K562 (cell line): ENCODE results near the gene ODC1. TPM values are rescaled to one million over a fixed set of nuclear protein-coding genes. Genes with fewer than 3 reads are reported as not detected.

Experiments
- ATAC-seq: fragments of 200-7000 bp; cut with Tn5 transposase; 3 replicates; pipeline ENCODE4 v1.9.1; 2020; ENCODE audit warnings: moderate library complexity
- BruUV-seq: library from RNA; stranded (reverse); fragments of 400-500 nt; replicated peaks from 2 replicates; lab custom pipeline; 2021; lab: Mats Ljungman, UMichigan
- CTCF ChIA-PET: fragments of 300-600 bp; formaldehyde crosslinking; extraction: SDS; loops from one replicate; lab custom pipeline; 2021; ENCODE audit warnings: low intra/inter-chr PET ratio; lab: Yijun Ruan, JAX
- POLR2A ChIA-PET: fragments of 300-600, 350-650 bp; sonication (Branson Sonifier 250); formaldehyde crosslinking; extraction: SDS; loops from one replicate; lab custom pipeline; 2021; ENCODE audit warnings: antibody characterized with exemption, inconsistent platforms; lab: Yijun Ruan, JAX
- DNase-seq, 4 experiments: peaks; one replicate each; pipeline versions ENCODE4 v3.0.0 to v3.0.0-alpha.2; 2011 to 2018; ENCODE audit warnings: low spot score in 3 of 4, mixed read lengths in 3 of 4; ENCODE audit errors: extremely low read depth in 1 of 4
- FAIRE-seq: peaks from 2 replicates; lab custom pipeline; 2011; peaks lifted over from hg19 to GRCh38; lab: Jason Lieb, UNC
- H2AFZ ChIP-seq: 2 replicates; pipeline ENCODE4 v1.6.0; 2011; ENCODE audit warnings: low read depth, low read length, control low read depth, inconsistent platforms
- H3K27ac ChIP-seq: fragments of 200-600 bp; 3 replicates; pipeline ENCODE4 v1.8.0; 2011; ENCODE audit warnings: low read depth, mild to moderate bottlenecking, control low read depth, inconsistent platforms, low read length, moderate library complexity, mixed read lengths; ENCODE audit errors: extremely low read depth
- H3K27me3 ChIP-seq, 2 experiments: fragments of 300-600 bp in 1 of 2; 2 replicates in 1 of 2; 3 replicates in 1 of 2; pipeline versions ENCODE4 v1.6.0 to v1.8.0; 2011; ENCODE audit warnings: inconsistent platforms in 2 of 2, low read length in 2 of 2, mild to moderate bottlenecking in 1 of 2, mixed read lengths in 1 of 2, moderate library complexity in 1 of 2; ENCODE audit not compliant: control insufficient read depth in 2 of 2, insufficient read depth in 2 of 2
- H3K36me3 ChIP-seq: fragments of 300-600 bp; 3 replicates; pipeline ENCODE4 v1.8.0; 2011; ENCODE audit warnings: mild to moderate bottlenecking, low read length, inconsistent platforms; ENCODE audit not compliant: control insufficient read depth, insufficient read depth
- H3K4me1 ChIP-seq, 2 experiments: fragments of 200-600 bp in 1 of 2; replicated peaks in 1 of 2; 2 replicates in 1 of 2; 3 replicates in 1 of 2; pipeline versions ENCODE4 v1.5.1 to v1.8.0; 2011; ENCODE audit warnings: inconsistent platforms in 2 of 2, low read length in 2 of 2, mild to moderate bottlenecking in 1 of 2, mixed read lengths in 1 of 2, moderate library complexity in 1 of 2; ENCODE audit not compliant: control insufficient read depth in 2 of 2, insufficient read depth in 2 of 2
- H3K4me2 ChIP-seq: 2 replicates; pipeline ENCODE4 v1.6.1; 2011; ENCODE audit warnings: low read length, control low read depth, inconsistent platforms, mixed read lengths; ENCODE audit not compliant: insufficient read depth
- H3K4me3 ChIP-seq: fragments of 200-600 bp; sonication (generic), shearing (Covaris generic); 2 replicates; pipeline ENCODE4 v1.5.1; 2016; ENCODE audit warnings: control low read depth, inconsistent platforms
- H3K79me2 ChIP-seq: fragments of 200-600 bp; 3 replicates; pipeline ENCODE4 v1.8.0; 2011; ENCODE audit warnings: low read length, inconsistent platforms; ENCODE audit not compliant: control insufficient read depth, insufficient read depth
- H3K9ac ChIP-seq, 2 experiments: 2 replicates each; pipeline versions ENCODE4 v1.6.0 to v1.6.1; 2011; ENCODE audit warnings: low read depth in 2 of 2, low read length in 2 of 2, control low read depth in 1 of 2, inconsistent platforms in 1 of 2, mild to moderate bottlenecking in 1 of 2, mixed read lengths in 1 of 2; ENCODE audit not compliant: insufficient read depth in 1 of 2
- H3K9me1 ChIP-seq: one replicate; pipeline ENCODE4 v1.6.0; 2011; ENCODE audit warnings: inconsistent platforms, mild to moderate bottlenecking, low read length, moderate library complexity; ENCODE audit not compliant: control insufficient read depth, insufficient read depth
- H3K9me3 ChIP-seq: replicated peaks from 2 replicates; pipeline ENCODE4 v1.5.1; 2011; ENCODE audit warnings: low read depth, low read length, inconsistent platforms; ENCODE audit not compliant: control insufficient read depth, insufficient read depth
- H4K20me1 ChIP-seq: replicated peaks from 2 replicates; pipeline ENCODE4 v1.6.1; 2011; ENCODE audit warnings: low read length, inconsistent platforms, mixed read lengths; ENCODE audit not compliant: control insufficient read depth, insufficient read depth
- CBFA2T2 ChIP-seq: fragments of 450-650 bp; conservative IDR thresholded peaks from 2 replicates; pipeline ENCODE4 v1.6.1; 2017; ENCODE audit warnings: mild to moderate bottlenecking
- HOXB6 ChIP-seq: fragments of 250-450 bp; sonication (Bioruptor Pico); IDR thresholded peaks from 2 replicates; pipeline ENCODE4 v1.5.1; 2022; ENCODE audit warnings: mild to moderate bottlenecking, borderline replicate concordance
- KDM2B ChIP-seq: fragments of 250-450 bp; sonication (Bioruptor Pico); IDR thresholded peaks from 2 replicates; pipeline ENCODE4 v1.8.0; 2021; ENCODE audit warnings: mild to moderate bottlenecking, moderate library complexity
- KDM4B ChIP-seq, 2 experiments: fragments of 450-650 bp in 1 of 2; sonication (generic) in 1 of 2; IDR thresholded peaks; 2 replicates each; pipeline ENCODE4 v1.6.1; 2016 to 2017; ENCODE audit warnings: borderline replicate concordance in 2 of 2, antibody characterized with exemption in 1 of 2, low read depth in 1 of 2, mild to moderate bottlenecking in 1 of 2
- NR2C2 ChIP-seq, 2 experiments: fragments of 200-800 bp in 1 of 2; sonication (Bioruptor generic) in 1 of 2; sonication (generic) in 1 of 2; formaldehyde crosslinking in 1 of 2; IDR thresholded peaks; 2 replicates each; pipeline versions ENCODE4 v1.6.1 to v1.8.0; 2016 to 2022; ENCODE audit warnings: mild to moderate bottlenecking in 1 of 2, missing compliant biosample characterization in 1 of 2, missing genetic modification characterization in 1 of 2, missing genetic modification reagents in 1 of 2
- RBM15 ChIP-seq: fragments of 200-400 bp; formaldehyde crosslinking; IDR thresholded peaks from 2 replicates; pipeline ENCODE4 v1.6.1; 2018; ENCODE audit warnings: mild to moderate bottlenecking, low read length, moderate library complexity; ENCODE audit not compliant: insufficient read depth
- STAG1 ChIP-seq: sonication (generic); formaldehyde crosslinking; IDR thresholded peaks from 2 replicates; pipeline ENCODE4 v1.5.0; 2020; ENCODE audit warnings: missing genetic modification reagents, borderline replicate concordance
- TBP ChIP-seq: optimal IDR thresholded peaks from 2 replicates; pipeline ENCODE3; 2011; ENCODE audit warnings: low read depth, low read length, improper control_type of control experiment
- WGBS: fragments of 100-300 bp; shearing (Covaris generic); methylation state at CpG from one replicate; pipeline ENCODE4 v1.1.6; 2016; ENCODE audit warnings: low coverage, mixed read lengths; ENCODE audit not compliant: insufficient coverage; ENCODE audit errors: missing lambda C conversion rate; 5-methylcytosine and 5-hydroxymethylcytosine counted together
- in situ Hi-C: fragments of 300-500 bp; cut with MboI; formaldehyde crosslinking; loops from 4 replicates; pipeline ENCODE4 v1.15.0; 2018; ENCODE audit warnings: inconsistent platforms, mixed read lengths
- intact Hi-C: fragments of 100-400 bp; cut with micrococcal nuclease; formaldehyde crosslinking; loops from 2 replicates; pipeline ENCODE4 v1.14.2; 2022
- polyA plus RNA-seq, 8 experiments: library from polyadenylated mRNA; depleted of rRNA in 4 of 8; stranded (reverse) in 5 of 8; unstranded in 3 of 8; fragments of >200 nt; fragmentation: Nextera tagmentation in 2 of 8; fragmentation: Illumina TruSeq in 1 of 8; extraction: Ambion mirVana in 2 of 8; extraction: Trizol in 1 of 8; gene quantifications; 2 replicates each; pipeline versions ENCODE4 v1.2.1 to v1.2.3, GENCODE V29; 2011 to 2014; ENCODE audit warnings: inconsistent platforms in 1 of 8, missing spikeins in 1 of 8
- total RNA-seq, 7 experiments: library from RNA; depleted of rRNA in 6 of 7; stranded (reverse); fragments of >200 nt in 6 of 7; fragmentation: Illumina TruSeq in 2 of 7; extraction: Trizol in 2 of 7; gene quantifications; 2 replicates each; pipeline versions ENCODE4 v1.2.1 to v1.2.3, GENCODE V29; 2011 to 2021; ENCODE audit warnings: low replicate concordance in 1 of 7
- TF ChIP-seq, protein P1 (sequence below): fragments of 450-650 bp; IDR thresholded peaks from 2 replicates; pipeline ENCODE4 v1.6.1; 2016; ENCODE audit warnings: borderline replicate concordance
- TF ChIP-seq, protein P2 (sequence below), 2 experiments: fragments of 200-800 bp in 1 of 2; sonication (Bioruptor generic) in 1 of 2; sonication (generic) in 1 of 2; formaldehyde crosslinking in 1 of 2; IDR thresholded peaks in 1 of 2; conservative IDR thresholded peaks in 1 of 2; 2 replicates each; pipeline versions ENCODE4 v1.5.0 to v1.6.1; 2016 to 2020; ENCODE audit warnings: missing compliant biosample characterization in 1 of 2, missing genetic modification characterization in 1 of 2, missing genetic modification reagents in 1 of 2
- TF ChIP-seq, protein P3 (sequence below), 2 experiments: fragments of 450-650 bp; IDR thresholded peaks; 2 replicates each; pipeline ENCODE4 v1.6.1; 2018; ENCODE audit warnings: mild to moderate bottlenecking in 2 of 2, low read depth in 1 of 2; ENCODE audit not compliant: partially characterized antibody in 2 of 2

ODC1 gene
- total and polyA plus RNA-seq, 9 of the 15 experiments (the other 6 are each of a cell fraction or from before 2014, with no cell fraction given): 142 to 563 (median 457) TPM

GRCh38 chr2:10495988-10496313, 47.8 kb upstream of the ODC1 start:
- WGBS: 2% methylated on average over 5 of the region's 7 CpGs
- H3K79me2 ChIP-seq: no peaks in the 10 kb centered on the region
- ChIA-PET POLR2A (no interaction called here), CTCF (no interaction called here)
- H3K4me1 ChIP-seq: peaks cover 3 to 24% of the 10 kb centered on the region in 2 experiments; a peak in 4 of 5 replicates
- no peak for DNase-seq
- no peak for TF ChIP-seq HOXB6 (CRISPR knock-in tag)
- TF ChIP-seq, protein P1, sequence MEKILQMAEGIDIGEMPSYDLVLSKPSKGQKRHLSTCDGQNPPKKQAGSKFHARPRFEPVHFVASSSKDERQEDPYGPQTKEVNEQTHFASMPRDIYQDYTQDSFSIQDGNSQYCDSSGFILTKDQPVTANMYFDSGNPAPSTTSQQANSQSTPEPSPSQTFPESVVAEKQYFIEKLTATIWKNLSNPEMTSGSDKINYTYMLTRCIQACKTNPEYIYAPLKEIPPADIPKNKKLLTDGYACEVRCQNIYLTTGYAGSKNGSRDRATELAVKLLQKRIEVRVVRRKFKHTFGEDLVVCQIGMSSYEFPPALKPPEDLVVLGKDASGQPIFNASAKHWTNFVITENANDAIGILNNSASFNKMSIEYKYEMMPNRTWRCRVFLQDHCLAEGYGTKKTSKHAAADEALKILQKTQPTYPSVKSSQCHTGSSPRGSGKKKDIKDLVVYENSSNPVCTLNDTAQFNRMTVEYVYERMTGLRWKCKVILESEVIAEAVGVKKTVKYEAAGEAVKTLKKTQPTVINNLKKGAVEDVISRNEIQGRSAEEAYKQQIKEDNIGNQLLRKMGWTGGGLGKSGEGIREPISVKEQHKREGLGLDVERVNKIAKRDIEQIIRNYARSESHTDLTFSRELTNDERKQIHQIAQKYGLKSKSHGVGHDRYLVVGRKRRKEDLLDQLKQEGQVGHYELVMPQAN: no peak
- no peak for TF ChIP-seq NR2C2 (CRISPR knock-in tag; IDR thresholded peaks at IDR 0.05)
- no peak for TF ChIP-seq NR2C2 (tag; IDR thresholded peaks at IDR 0.05)
- TF ChIP-seq RBM15: no peak
- TF ChIP-seq, protein P2, sequence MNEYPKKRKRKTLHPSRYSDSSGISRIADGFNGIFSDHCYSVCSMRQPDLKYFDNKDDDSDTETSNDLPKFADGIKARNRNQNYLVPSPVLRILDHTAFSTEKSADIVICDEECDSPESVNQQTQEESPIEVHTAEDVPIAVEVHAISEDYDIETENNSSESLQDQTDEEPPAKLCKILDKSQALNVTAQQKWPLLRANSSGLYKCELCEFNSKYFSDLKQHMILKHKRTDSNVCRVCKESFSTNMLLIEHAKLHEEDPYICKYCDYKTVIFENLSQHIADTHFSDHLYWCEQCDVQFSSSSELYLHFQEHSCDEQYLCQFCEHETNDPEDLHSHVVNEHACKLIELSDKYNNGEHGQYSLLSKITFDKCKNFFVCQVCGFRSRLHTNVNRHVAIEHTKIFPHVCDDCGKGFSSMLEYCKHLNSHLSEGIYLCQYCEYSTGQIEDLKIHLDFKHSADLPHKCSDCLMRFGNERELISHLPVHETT (CRISPR knock-in tag; conservative IDR thresholded peaks at IDR 0.05 in 1 of 2, IDR thresholded peaks at IDR 0.05 in 1 of 2): no peak
- TF ChIP-seq KDM4B (IDR thresholded peaks at IDR 0.05; ENCODE audit: borderline replicate concordance in 2 of 2, low read depth in 1 of 2): no peak
- no peak for TF ChIP-seq CBFA2T2
- TF ChIP-seq STAG1 (CRISPR knock-in tag): no peak
- no peak for TF ChIP-seq KDM2B (CRISPR knock-in tag)
- TF ChIP-seq, protein P3, sequence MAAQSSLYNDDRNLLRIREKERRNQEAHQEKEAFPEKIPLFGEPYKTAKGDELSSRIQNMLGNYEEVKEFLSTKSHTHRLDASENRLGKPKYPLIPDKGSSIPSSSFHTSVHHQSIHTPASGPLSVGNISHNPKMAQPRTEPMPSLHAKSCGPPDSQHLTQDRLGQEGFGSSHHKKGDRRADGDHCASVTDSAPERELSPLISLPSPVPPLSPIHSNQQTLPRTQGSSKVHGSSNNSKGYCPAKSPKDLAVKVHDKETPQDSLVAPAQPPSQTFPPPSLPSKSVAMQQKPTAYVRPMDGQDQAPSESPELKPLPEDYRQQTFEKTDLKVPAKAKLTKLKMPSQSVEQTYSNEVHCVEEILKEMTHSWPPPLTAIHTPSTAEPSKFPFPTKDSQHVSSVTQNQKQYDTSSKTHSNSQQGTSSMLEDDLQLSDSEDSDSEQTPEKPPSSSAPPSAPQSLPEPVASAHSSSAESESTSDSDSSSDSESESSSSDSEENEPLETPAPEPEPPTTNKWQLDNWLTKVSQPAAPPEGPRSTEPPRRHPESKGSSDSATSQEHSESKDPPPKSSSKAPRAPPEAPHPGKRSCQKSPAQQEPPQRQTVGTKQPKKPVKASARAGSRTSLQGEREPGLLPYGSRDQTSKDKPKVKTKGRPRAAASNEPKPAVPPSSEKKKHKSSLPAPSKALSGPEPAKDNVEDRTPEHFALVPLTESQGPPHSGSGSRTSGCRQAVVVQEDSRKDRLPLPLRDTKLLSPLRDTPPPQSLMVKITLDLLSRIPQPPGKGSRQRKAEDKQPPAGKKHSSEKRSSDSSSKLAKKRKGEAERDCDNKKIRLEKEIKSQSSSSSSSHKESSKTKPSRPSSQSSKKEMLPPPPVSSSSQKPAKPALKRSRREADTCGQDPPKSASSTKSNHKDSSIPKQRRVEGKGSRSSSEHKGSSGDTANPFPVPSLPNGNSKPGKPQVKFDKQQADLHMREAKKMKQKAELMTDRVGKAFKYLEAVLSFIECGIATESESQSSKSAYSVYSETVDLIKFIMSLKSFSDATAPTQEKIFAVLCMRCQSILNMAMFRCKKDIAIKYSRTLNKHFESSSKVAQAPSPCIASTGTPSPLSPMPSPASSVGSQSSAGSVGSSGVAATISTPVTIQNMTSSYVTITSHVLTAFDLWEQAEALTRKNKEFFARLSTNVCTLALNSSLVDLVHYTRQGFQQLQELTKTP (IDR thresholded peaks at IDR 0.05; ENCODE audit: low read depth in 1 of 2, partially characterized antibody in 2 of 2): no peak
- no peak for TF ChIP-seq TBP
- no peak overlapping the region for H3K27ac ChIP-seq
- no peaks in the 10 kb centered on the region for H3K9me1 ChIP-seq
- H4K20me1 ChIP-seq: peaks cover 21% of the 10 kb centered on the region; the same call in 1 of the 2 replicates
- no peak overlapping the region for H3K4me2 ChIP-seq
- no peaks in the 10 kb centered on the region for H3K36me3 ChIP-seq
- intact Hi-C loops: no loop called here
- in situ Hi-C loops: no loop called here
- no TSS peak for BruUV-seq
- H3K27me3 ChIP-seq: peaks cover 55 to 73% of the 10 kb centered on the region in 2 experiments
- no peak for FAIRE-seq
- H2AFZ ChIP-seq: no peak overlapping the region
- no peak for ATAC-seq
- no peaks in the 10 kb centered on the region for H3K9me3 ChIP-seq
- no peak overlapping the region for H3K4me3 ChIP-seq
- H3K9ac ChIP-seq: no peak overlapping the region
